Activated T-helper 1 cell treated with anti-CD3 and anti-CD28 coated beads, Interleukin-12 subunit alpha, Interleukin-12 subunit beta, Interleukin-2, Interleukin-4 antibody, amounts not matched to agents 30 ng/mL and 10 ng/mL and 1 ng/mL, durations not matched to agents 14 hours and 24 hours and 36 hours (primary cell): Measurements from ENCODE around the gene POU2F3. TPM values are rescaled to one million over a fixed set of nuclear protein-coding genes. Genes with fewer than 3 reads are reported as not detected.

Source experiments
- DNase-seq: peaks from one replicate; pipeline ENCODE4 v3.0.0; 2021; ENCODE audit warnings: low spot score
- H3K27ac Mint-ChIP-seq: one replicate; pipeline ENCODE4 v1.8.0; 2021; ENCODE audit warnings: mild to moderate bottlenecking, mixed read lengths
- H3K27me3 Mint-ChIP-seq: one replicate; pipeline ENCODE4 v1.8.0; 2022; ENCODE audit warnings: mild to moderate bottlenecking, moderate library complexity, mixed read lengths; ENCODE audit not compliant: insufficient read depth
- H3K36me3 Mint-ChIP-seq: one replicate; pipeline ENCODE4 v1.8.0; 2021; ENCODE audit warnings: low read depth, mixed read lengths
- H3K4me1 Mint-ChIP-seq: one replicate; pipeline ENCODE4 v1.8.0; 2021; ENCODE audit warnings: low read depth, mixed read lengths
- H3K4me3 Mint-ChIP-seq: one replicate; pipeline ENCODE4 v1.8.0; 2021; ENCODE audit warnings: mild to moderate bottlenecking, moderate library complexity, mixed read lengths
- H3K9me3 Mint-ChIP-seq: one replicate; pipeline ENCODE4 v1.8.0; 2021; ENCODE audit warnings: mixed read lengths
- intact Hi-C: fragments of 100-400 bp; cut with micrococcal nuclease; formaldehyde crosslinking; loops from one replicate; pipeline ENCODE4 v1.15.1; 2024
- total RNA-seq: library from RNA; stranded (reverse); gene quantifications from 2 replicates; pipeline ENCODE4 v1.2.3, GENCODE V29; 2022

Gene POU2F3
- 0.36 TPM in 1 of 2 replicates, not detected in the other for total RNA-seq

GRCh38 chr11:120239713-120240640, at the start of gene POU2F3:
POU2F3 (plus strand) TSS chr11:120240140; CDS start chr11:120240344, 204 bp downstream.
- Mint-ChIP-seq H3K27me3 (peaks cover 70% of the 10 kb centered on the region), H3K27ac (no peak within 1 kb of the TSS), H3K4me1 (peaks cover 42% of the 10 kb centered on the region), H3K4me3 (no peak within 1 kb of the TSS), H3K36me3 (peaks cover 3% of the 10 kb centered on the region), H3K9me3 (no peaks in the 10 kb centered on the region)
- DNase-seq, result no peak
- intact Hi-C loops, result no loop called here

DNA sequence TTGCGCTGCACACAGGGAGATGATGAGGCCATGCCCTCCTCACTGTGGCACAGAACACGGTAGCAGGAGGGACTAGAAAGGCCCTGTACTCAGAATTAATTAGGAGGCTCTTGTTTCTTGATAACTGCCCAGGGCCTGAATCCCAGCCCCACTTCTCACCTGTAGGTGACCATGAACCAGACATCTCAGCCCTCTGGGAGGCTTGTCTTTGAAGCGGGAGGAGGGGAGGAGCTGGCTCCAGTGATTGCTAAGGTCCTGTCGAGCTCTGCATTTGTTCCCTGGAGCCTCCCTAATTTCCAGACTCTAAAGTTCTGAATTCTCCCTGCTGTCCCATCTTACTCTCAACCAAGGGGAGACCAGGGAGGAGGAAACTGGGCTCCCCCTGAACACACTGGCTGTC, 48.9 kb upstream of the POU2F3 start:
- peaks cover 10% of the 10 kb centered on the region for H3K4me1 Mint-ChIP-seq
- H3K27me3 Mint-ChIP-seq, result peaks cover 6% of the 10 kb centered on the region
- no peak overlapping the region for H3K4me3 Mint-ChIP-seq
- no peak overlapping the region for H3K27ac Mint-ChIP-seq
- no peaks in the 10 kb centered on the region for H3K9me3 Mint-ChIP-seq
- no peaks in the 10 kb centered on the region for H3K36me3 Mint-ChIP-seq
- DNase-seq, result no peak
- intact Hi-C loops, result no loop called here

DNA sequence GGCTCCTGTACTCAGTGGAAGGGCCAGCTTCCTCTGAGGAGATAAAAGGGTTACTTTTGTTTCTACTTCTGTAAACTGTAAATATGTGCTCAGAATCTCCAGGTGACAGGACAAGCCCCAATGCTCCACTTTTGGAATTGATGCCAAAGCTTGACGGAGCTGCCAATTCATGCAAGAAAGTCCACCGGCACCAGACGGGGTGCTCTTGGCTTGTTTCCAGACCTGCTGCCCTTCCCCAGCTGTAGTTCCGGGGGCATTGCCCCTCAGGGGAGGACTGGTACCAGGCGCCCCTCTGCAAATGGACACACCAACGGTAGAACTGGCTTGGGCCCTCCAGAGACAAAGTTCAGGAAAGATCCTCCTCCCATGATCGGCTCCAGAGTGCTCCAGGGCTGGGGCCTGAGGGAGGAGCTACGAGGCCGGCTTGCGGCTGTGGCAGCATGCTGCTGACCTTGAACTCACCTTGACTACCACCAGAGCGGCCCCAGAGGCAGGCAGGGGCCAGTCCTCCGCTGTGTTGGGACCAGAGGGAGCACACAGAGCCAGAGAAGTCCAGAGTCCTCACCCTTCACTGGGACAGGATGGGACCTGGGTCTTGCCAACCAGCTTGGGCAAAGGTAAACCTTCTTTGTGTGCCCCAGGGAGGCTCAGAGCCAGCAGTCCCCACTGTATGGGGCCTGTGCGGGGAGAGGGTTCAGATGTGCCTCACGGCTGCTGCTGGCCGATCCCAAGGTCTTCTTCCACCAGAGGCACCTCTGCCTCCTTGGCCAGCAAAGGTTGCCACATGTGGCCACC, 46.9 kb upstream of the POU2F3 start:
- no peak for DNase-seq
- no peaks in the 10 kb centered on the region for H3K9me3 Mint-ChIP-seq
- H3K27me3 Mint-ChIP-seq, result peaks cover 9% of the 10 kb centered on the region
- H3K27ac Mint-ChIP-seq, result no peak overlapping the region
- H3K36me3 Mint-ChIP-seq, result no peaks in the 10 kb centered on the region
- intact Hi-C loops, result no loop called here
- no peaks in the 10 kb centered on the region for H3K4me1 Mint-ChIP-seq
- H3K4me3 Mint-ChIP-seq, result no peak overlapping the region

DNA sequence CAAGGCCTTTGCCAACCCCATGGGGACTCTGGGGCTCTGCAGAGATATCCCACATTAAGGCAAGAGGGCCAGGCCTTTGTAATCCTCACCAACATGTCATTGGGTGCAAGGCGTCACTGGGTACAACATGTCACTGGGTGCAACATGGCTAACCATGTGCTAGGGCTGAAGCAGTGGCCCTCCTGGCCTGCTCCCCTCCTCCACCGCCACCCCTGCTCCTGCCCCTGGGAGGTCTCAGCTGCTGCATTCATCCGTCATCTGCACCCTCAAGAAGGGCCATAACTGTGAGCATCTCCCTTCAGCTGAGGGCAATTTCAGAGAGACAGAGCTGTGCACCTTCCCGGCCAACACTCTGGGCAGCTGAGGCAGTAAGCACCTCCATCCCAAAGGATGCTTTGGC, 45.8 kb upstream of the POU2F3 start:
- no peaks in the 10 kb centered on the region for H3K36me3 Mint-ChIP-seq
- no peak overlapping the region for H3K4me3 Mint-ChIP-seq
- no peak for DNase-seq
- intact Hi-C loops, result no loop called here
- H3K9me3 Mint-ChIP-seq, result no peaks in the 10 kb centered on the region
- no peak overlapping the region for H3K27ac Mint-ChIP-seq
- H3K27me3 Mint-ChIP-seq, result peaks cover 6% of the 10 kb centered on the region
- no peaks in the 10 kb centered on the region for H3K4me1 Mint-ChIP-seq

- no peaks in the 10 kb centered on the region for H3K36me3 Mint-ChIP-seq
- no peaks in the 10 kb centered on the region for H3K9me3 Mint-ChIP-seq
- H3K27ac Mint-ChIP-seq, result no peak overlapping the region
- no peak overlapping the region for H3K4me3 Mint-ChIP-seq
- H3K27me3 Mint-ChIP-seq, result peaks cover 13% of the 10 kb centered on the region
- no peak for DNase-seq
- no peaks in the 10 kb centered on the region for H3K4me1 Mint-ChIP-seq
- intact Hi-C loops, result no loop called here
These were observed 44.2 kb upstream of the POU2F3 start for GRCh38 chr11:120195601-120196320.

- H3K27me3 Mint-ChIP-seq, result peaks cover 16% of the 10 kb centered on the region
- H3K36me3 Mint-ChIP-seq, result no peaks in the 10 kb centered on the region
- H3K27ac Mint-ChIP-seq, result no peak overlapping the region
- H3K4me1 Mint-ChIP-seq, result no peaks in the 10 kb centered on the region
- DNase-seq, result no peak
- H3K4me3 Mint-ChIP-seq, result no peak overlapping the region
- H3K9me3 Mint-ChIP-seq, result no peaks in the 10 kb centered on the region
- intact Hi-C loops, result no loop called here
These were observed 43.1 kb upstream of the POU2F3 start for GRCh38 chr11:120196826-120197225.

- intact Hi-C loops, result no loop called here
- DNase-seq, result no peak
- no peak overlapping the region for H3K27ac Mint-ChIP-seq
- H3K4me3 Mint-ChIP-seq, result no peak overlapping the region
- no peaks in the 10 kb centered on the region for H3K4me1 Mint-ChIP-seq
- H3K9me3 Mint-ChIP-seq, result no peaks in the 10 kb centered on the region
- peaks cover 16% of the 10 kb centered on the region for H3K27me3 Mint-ChIP-seq
- no peaks in the 10 kb centered on the region for H3K36me3 Mint-ChIP-seq
These were observed 42.6 kb upstream of the POU2F3 start for GRCh38 chr11:120197251-120197891.

DNA sequence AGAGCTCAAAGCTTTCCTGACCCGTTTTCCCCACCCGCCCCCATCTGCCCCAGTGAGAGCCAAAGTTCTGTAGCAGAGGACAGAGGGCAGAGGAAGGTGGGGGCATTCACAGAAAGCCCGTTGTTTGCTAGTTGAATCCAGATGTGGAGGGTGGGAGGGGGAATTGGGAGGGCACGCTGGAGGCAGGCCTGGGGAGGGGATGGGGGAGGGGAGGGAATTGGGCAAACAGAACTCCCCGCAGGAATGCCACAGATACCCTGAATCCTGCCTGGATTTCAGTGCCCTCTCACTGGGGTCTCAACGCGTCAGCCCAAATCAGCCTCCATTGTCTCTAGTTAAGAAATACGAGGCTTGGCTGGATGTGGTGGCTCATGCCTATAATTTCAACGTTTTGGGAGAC, 42.0 kb upstream of the POU2F3 start:
- no peak overlapping the region for H3K4me3 Mint-ChIP-seq
- H3K36me3 Mint-ChIP-seq, result no peaks in the 10 kb centered on the region
- no peak for DNase-seq
- intact Hi-C loops, result no loop called here
- no peak overlapping the region for H3K27ac Mint-ChIP-seq
- H3K4me1 Mint-ChIP-seq, result no peaks in the 10 kb centered on the region
- H3K9me3 Mint-ChIP-seq, result no peaks in the 10 kb centered on the region
- H3K27me3 Mint-ChIP-seq, result peaks cover 16% of the 10 kb centered on the region

DNA sequence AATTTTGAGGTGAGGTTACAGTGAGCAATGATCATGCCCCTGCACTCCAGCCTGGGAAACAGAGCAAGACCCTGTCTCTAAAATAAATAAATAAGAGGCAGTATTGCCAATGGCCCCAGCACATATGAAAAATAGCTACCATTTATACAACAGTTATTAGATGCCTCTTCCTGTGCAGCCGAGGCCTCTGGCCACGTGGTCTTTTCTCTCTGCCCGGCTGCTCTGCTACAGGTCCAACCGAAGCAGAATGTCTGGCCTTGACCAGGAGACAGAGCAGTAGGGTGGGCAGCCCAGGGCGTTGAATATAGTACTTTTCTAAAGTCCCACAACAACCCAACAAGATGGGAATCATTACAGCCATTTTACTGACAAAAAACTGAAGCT, 41.5 kb upstream of the POU2F3 start:
- Mint-ChIP-seq H3K4me3 (no peak overlapping the region), H3K4me1 (no peaks in the 10 kb centered on the region), H3K36me3 (no peaks in the 10 kb centered on the region), H3K27me3 (peaks cover 16% of the 10 kb centered on the region), H3K27ac (no peak overlapping the region), H3K9me3 (no peaks in the 10 kb centered on the region)
- intact Hi-C loops, result no loop called here
- no peak for DNase-seq

- no peak for DNase-seq
- intact Hi-C loops, result no loop called here
- H3K27ac Mint-ChIP-seq, result no peak overlapping the region
- H3K9me3 Mint-ChIP-seq, result no peaks in the 10 kb centered on the region
- peaks cover 13% of the 10 kb centered on the region for H3K27me3 Mint-ChIP-seq
- H3K4me3 Mint-ChIP-seq, result no peak overlapping the region
- no peaks in the 10 kb centered on the region for H3K4me1 Mint-ChIP-seq
- H3K36me3 Mint-ChIP-seq, result no peaks in the 10 kb centered on the region
These were observed 41.0 kb upstream of the POU2F3 start for GRCh38 chr11:120198787-120199469.

GRCh38 chr11:120199613-120200012, 40.3 kb upstream of the POU2F3 start:
- Mint-ChIP-seq H3K27me3 (peaks cover 17% of the 10 kb centered on the region), H3K9me3 (no peaks in the 10 kb centered on the region), H3K27ac (no peak overlapping the region), H3K36me3 (no peaks in the 10 kb centered on the region), H3K4me3 (no peak overlapping the region), H3K4me1 (no peaks in the 10 kb centered on the region)
- intact Hi-C loops, result no loop called here
- DNase-seq, result no peak

- DNase-seq, result no peak
- H3K4me3 Mint-ChIP-seq, result no peak overlapping the region
- H3K9me3 Mint-ChIP-seq, result no peaks in the 10 kb centered on the region
- no peak overlapping the region for H3K27ac Mint-ChIP-seq
- intact Hi-C loops, result no loop called here
- H3K4me1 Mint-ChIP-seq, result no peaks in the 10 kb centered on the region
- H3K27me3 Mint-ChIP-seq, result peaks cover 17% of the 10 kb centered on the region
- no peaks in the 10 kb centered on the region for H3K36me3 Mint-ChIP-seq
These were observed 39.3 kb upstream of the POU2F3 start for GRCh38 chr11:120200677-120201076.
